Fibroblast of skin of right quadriceps (primary cell): ENCODE data around the gene GINS2.
A peak's percentile ranks its signal among the peaks of the same experiment; 100 is the strongest.

ENCODE experiments used
- DNase-seq: peaks from one replicate; pipeline ENCODE4 v3.0.0-alpha.2; 2013

The GINS2 gene

GRCh38 chr16:85715169-85716021 lies 26.6 kb upstream of the GINS2 start:
- DNase-seq: peak; percentile 43

DNA sequence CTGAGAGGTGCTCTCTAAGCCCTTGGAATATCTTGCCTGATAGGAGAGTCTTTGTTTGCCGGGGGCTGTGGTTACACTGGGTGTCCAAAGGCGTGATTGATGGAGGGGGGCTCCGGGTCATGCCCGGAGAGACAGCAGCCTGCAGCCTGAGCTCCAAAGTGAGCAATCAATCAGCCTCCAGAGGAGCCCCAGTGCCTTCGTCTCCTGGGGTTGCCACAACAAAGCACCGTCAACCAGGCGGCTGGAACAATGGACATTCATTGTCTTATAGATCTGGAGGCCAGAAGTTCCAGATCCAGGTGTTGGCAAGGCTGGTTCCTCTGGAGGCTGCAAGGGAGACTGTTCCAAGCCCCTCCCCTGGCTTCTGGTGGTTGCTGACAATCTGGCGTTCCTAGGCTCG lies 24.0 kb upstream of the GINS2 start:
- DNase-seq: no peak

- no peak for DNase-seq
Observed at GRCh38 chr16:85711982-85712587, 23.3 kb upstream of the GINS2 start.

DNA sequence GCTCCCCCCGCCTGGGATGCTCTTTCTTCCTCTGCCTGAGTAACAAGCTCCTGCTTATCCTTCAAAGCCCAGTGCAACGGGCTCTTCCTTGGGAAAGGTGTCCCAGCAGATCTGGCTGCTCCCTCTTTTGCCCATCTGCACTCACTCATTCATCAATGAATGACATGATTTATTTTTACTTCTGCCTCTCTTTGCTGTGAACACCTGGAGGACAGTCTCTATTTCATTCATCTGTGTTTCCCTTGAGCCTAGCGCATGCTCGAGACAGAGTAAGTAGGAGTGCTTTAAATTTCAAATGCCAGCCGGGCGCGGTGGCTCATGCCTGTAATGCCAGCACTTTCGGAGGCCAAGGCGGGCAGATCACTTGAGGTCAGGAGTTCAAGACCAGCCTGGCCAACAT lies 22.0 kb upstream of the GINS2 start:
- no peak for DNase-seq

DNA sequence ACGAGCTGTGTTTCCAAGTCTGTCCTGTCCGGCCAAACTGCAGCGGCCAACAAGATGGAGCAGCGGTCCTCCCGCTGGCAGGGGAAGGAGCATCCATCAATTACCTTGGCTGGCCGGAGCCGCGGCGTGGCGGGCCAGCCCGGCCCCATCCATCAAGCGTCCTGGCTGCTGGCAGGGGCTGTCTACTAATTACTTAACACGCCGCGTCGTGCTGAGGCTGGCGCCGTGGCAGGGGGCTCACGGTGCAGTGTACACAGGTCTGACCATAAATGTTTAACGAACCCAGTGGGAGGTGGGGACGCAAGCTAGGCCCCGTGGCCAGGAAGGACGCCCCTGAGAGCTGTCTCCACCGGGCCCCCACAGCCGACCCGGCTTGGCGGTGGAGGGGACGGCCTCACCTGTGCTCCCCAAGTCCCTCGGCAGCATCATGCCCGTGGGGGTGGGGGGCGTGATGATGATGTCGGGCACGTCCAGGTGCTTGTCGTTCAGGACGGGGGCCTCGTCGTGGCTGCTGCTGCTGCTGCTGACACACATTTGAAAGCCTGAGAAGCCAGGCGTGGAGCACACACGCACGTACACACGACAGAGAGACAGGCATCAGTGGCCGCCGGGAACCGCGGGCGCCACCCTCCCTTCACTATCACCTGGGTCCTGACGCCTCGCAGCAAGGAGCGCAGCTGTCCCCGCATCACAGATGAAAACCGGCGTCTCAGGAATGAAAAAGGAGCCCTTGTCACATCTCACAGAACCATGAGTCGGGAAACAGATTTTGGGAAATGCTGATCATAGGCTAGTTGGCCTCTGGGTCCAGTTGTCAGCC lies 21.2 kb upstream of the GINS2 start:
- no peak for DNase-seq

DNA sequence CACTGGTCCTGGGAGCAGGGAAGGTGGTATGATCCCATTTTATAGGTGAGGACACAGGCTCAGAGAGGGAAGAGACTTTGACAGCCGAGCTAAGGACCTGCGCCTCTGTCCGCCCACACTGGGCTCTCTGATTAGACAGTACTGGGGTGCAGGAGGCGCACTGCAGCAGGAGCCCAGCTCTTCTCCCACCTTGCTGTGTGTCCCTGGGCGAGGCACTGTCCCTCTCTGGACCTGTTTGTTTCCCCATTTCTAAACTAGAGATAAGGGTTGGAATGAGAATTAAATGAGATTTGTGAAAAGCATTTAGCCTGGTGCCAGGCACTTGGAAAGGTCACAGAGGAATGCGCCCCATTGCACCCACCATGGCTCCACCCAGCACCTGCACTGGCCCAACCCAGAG lies 19.6 kb upstream of the GINS2 start:
- no peak for DNase-seq

DNA sequence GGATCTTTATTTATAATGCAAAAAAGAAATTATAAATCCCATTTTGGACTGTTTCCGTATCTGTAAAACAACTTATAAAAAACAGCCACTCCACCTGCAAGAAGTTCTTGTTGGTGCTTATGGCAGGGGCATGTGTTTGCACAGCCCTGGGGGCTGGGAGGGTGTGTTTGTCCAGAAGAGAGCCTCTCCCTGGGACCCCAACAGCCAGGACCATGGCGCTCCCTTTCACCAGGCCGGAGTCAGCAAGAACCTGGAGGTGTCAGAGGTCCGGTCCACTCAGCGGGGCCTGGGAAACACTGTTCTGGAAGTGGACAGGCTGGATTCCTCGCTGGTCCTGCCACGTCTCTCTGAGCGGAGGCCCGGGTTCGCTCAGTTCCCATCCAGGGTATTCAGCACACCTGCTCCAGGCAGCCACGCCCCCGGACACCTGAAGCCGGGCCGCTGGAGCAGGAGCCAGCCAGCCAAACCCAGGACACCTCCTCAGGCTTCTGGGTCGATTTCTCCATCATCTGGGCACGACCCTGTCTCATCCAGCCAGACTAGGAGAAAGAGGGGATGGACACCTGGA lies 18.9 kb upstream of the GINS2 start:
- no peak for DNase-seq

GRCh38 chr16:85706449-85707034 lies 17.8 kb upstream of the GINS2 start:
- no peak for DNase-seq

- no peak for DNase-seq
Observed at GRCh38 chr16:85704900-85705846, 16.4 kb upstream of the GINS2 start.

DNA sequence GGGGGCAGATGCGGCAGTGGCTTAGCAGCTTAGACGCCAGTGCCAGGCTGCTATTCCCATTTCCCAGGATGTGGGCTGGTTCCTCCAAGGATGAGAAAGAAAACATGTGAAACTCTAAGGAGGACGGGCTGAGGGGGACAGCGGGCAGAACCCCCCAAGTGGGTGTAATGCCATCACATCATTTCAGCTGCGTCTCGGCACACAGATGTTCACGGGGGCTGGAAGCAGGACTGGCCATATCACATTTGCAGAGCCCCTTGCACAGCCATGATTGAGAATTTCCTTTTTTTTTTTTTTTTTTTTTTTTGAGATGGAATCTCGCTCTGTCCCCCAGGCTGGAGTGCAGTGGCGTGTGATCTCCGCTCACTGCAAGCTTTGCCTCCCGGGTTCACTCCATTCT lies 15.3 kb upstream of the GINS2 start:
- DNase-seq: no peak

DNA sequence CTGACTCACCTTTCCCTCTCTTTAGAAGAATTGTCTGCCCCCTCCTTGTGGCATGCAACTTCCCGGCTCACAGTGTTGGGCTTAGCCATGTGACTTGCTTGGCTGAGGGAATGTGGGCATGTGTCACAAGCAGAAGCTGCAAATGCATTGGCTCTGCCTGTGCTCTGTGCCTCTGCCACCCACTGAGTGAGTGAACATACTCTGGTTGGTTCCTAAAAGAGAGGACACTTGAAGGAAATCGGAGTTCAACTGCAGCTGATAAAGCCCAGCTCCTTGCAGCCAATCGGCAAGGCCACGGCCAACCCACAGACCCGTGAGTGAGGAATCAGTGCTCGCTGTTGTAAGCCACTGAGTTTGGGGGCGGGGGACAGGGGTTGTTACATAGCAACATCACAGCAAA lies 10.9 kb upstream of the GINS2 start:
- DNase-seq: peak; percentile 30

DNA sequence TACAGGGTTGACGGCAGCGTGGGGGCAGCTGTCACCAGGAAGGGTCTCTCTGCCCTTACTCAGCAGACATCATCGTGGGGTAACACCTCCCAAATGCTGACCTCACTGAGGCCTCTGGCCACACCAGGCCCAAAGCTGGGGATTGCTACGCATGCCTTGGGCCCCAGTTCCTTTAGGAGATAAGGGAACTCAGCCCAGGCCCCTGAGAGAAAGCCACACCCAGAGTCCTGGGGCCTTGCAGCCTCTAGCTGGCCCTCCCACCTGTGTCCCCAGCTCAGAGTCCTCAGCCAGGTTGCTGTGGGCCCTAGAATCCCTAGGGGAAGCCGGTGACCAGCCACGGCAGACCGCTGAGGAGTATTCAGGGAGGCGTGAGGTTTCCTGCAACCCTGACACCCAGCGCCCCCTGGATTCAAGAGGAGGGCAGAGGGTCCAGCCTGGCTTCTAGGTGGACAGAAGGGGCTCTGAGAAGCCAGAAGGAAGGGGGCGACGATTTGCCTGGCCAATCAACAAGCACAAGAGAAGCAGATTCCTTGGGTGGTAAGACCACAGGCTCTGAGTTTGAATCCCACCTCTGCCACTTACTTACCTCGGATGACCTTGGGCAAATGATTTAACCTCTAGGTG lies 10.3 kb upstream of the GINS2 start:
- DNase-seq: no peak

DNA sequence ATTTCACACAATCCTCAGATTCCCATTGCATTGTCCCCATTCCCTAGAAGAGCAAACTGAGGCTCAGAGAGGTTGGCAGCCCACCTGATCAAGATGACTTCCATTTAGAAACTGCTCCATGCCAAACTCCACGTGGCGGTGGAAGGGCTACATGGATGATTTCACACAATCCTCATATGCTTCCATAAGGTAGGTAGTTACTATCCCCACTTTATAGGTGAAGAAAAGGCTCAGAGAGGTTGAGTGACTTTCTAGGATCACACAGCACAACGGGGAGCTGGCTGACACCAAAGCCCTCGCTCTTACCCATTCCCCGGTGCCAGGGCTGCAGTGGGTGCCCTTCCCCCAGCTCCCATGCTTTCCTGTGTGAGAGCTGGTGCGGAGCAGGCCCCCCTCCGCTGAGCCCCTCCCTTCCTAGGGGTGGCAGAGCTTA lies 9.7 kb upstream of the GINS2 start:
- DNase-seq: no peak

DNA sequence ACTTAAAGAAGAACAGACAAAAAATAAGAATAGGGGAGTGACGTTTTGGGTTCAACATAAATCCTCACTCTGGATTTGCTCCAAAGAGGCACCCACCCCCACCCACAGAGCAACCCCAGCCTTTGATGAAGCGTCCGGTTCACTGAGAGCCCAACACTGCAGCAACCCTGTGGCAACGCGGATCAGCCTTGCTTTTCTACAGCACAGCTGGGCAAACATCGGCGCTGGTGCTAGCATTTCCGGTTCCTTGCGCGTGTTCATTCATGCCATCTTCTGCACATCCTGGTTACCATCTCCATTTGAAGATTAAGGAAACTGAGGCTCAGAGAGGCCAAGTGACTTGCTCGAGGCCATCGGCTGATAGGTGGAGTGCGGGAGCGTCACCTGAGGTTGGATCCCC lies 8.7 kb upstream of the GINS2 start:
- no peak for DNase-seq

GRCh38 chr16:85696781-85697180 lies 8.0 kb upstream of the GINS2 start:
- no peak for DNase-seq

- DNase-seq: no peak
Observed at GRCh38 chr16:85695196-85696128, 6.7 kb upstream of the GINS2 start.

DNA sequence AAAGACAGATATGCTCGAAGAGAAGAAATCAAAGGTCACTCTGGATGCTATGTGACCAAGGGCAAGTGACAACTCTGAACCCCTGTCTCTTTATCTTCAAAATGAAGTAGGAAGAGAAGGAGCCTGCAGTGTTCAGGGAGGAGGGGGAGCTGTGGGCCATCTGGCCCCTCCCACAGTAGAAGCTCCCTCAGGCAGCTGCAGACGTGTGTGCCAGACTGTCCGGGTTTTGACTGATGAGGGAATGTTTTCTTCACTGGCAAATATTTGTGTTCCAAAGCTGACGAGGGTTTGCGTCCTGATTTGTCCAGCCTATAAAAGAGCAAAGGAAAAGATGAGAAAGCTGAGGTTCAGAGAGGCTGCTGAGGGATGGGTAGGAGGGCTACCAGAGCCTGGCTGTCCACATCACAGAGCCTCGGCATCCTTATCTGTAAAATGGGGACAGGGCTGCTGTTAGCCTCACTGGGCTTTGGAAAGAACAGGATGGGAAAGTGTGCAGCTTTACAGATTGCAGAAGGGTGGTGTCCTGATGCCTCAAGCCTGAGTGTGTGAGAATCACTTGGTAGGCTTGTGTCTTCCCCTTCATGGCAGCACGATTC lies 1.8 kb upstream of the GINS2 start:
- no peak for DNase-seq

- DNase-seq: no peak
Observed at GRCh38 chr16:85689950-85690320, 1.2 kb upstream of the GINS2 start.

- no peak for DNase-seq
Observed at GRCh38 chr16:85689285-85689949, 663 bp upstream of the GINS2 start.
